ENCODE measurements around the gene MYO15B.

DNA sequence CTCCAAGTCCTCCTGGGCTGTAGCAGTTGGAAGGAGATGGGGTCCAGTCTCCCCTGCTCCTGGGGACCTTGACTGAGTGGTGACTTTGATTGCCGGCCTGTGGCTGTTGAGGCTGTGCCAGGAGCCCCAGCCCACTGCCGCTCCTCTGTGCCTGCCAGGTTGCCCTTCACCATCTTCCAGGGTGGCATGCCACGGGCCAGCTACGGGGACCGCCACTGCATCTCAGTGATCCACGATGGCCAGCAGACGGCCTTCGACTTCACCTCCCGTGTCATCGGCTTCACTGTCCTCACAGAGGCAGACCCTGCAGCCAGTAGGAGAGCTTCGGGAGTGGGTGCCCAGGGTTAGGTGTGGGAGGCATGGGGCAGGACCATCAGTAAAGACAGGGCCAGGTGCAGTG is 23.4 kb upstream of the MYO15B start:
- TF ChIP-seq, protein P1, sequence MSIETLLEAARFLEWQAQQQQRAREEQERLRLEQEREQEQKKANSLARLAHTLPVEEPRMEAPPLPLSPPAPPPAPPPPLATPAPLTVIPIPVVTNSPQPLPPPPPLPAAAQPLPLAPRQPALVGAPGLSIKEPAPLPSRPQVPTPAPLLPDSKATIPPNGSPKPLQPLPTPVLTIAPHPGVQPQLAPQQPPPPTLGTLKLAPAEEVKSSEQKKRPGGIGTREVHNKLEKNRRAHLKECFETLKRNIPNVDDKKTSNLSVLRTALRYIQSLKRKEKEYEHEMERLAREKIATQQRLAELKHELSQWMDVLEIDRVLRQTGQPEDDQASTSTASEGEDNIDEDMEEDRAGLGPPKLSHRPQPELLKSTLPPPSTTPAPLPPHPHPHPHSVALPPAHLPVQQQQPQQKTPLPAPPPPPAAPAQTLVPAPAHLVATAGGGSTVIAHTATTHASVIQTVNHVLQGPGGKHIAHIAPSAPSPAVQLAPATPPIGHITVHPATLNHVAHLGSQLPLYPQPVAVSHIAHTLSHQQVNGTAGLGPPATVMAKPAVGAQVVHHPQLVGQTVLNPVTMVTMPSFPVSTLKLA (IDR thresholded peaks at IDR 0.05), result no peak
- TF ChIP-seq, protein P2, sequence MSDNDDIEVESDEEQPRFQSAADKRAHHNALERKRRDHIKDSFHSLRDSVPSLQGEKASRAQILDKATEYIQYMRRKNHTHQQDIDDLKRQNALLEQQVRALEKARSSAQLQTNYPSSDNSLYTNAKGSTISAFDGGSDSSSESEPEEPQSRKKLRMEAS (IDR thresholded peaks at IDR 0.05), result no peak
- TF ChIP-seq ZNF703 (CRISPR knock-in tag; IDR thresholded peaks at IDR 0.05; ENCODE audit: borderline replicate concordance), result no peak
- TF ChIP-seq HNRNPLL (IDR thresholded peaks at IDR 0.05; ENCODE audit: low read depth, low read length, poor library complexity, severe bottlenecking), result no peak

Data from HepG2 (cell line).